GM19455 (cell line): ENCODE results near the gene SLC11A1.
A peak's percentile ranks its signal among the peaks of the same experiment; 100 is the strongest.

Experiments
- ATAC-seq: cut with Tn5 transposase; IDR thresholded peaks from one replicate; pipeline ENCODE4 v1.9.1; 2021; ENCODE audit not compliant: unreplicated experiment

SLC11A1 gene

GRCh38 chr2:218366621-218367414 is 15.3 kb upstream of the SLC11A1 start:
- no peak for ATAC-seq

- ATAC-seq, result peak; percentile 90
Measured at GRCh38 chr2:218367415-218368149, 14.5 kb upstream of the SLC11A1 start.

GRCh38 chr2:218368150-218368528 is 13.9 kb upstream of the SLC11A1 start:
- ATAC-seq, result no peak

- no peak for ATAC-seq
Measured at GRCh38 chr2:218368621-218369153, 13.4 kb upstream of the SLC11A1 start.

- ATAC-seq, result no peak
Measured at GRCh38 chr2:218369330-218369729, 12.7 kb upstream of the SLC11A1 start.

- ATAC-seq, result no peak
Measured at GRCh38 chr2:218370410-218371063, 11.5 kb upstream of the SLC11A1 start.

GRCh38 chr2:218371983-218372350 is 10.1 kb upstream of the SLC11A1 start:
- no peak for ATAC-seq

- ATAC-seq, result no peak
Measured at GRCh38 chr2:218374795-218375194, 7.3 kb upstream of the SLC11A1 start.

GRCh38 chr2:218375212-218375611 is 6.9 kb upstream of the SLC11A1 start:
- ATAC-seq, result no peak

- no peak for ATAC-seq
Measured at GRCh38 chr2:218378053-218378452, 4.0 kb upstream of the SLC11A1 start.

GRCh38 chr2:218382785-218383184 is 712 bp downstream of the SLC11A1 start:
- no peak for ATAC-seq

- ATAC-seq, result no peak
Measured at GRCh38 chr2:218383892-218384519, 1.9 kb downstream of the SLC11A1 start.

- ATAC-seq, result no peak
Measured at GRCh38 chr2:218384975-218385374, 2.9 kb downstream of the SLC11A1 start.

GRCh38 chr2:218386505-218387368 is 4.7 kb downstream of the SLC11A1 start:
- ATAC-seq, result no peak

GRCh38 chr2:218387369-218388194 is 5.5 kb downstream of the SLC11A1 start:
- no peak for ATAC-seq

GRCh38 chr2:218389333-218390150 is 7.5 kb downstream of the SLC11A1 start:
- no peak for ATAC-seq

- ATAC-seq, result no peak
Measured at GRCh38 chr2:218391202-218391601, 9.1 kb downstream of the SLC11A1 start.

GRCh38 chr2:218392459-218392858 is 10.4 kb downstream of the SLC11A1 start:
- ATAC-seq, result no peak
